HG03521 (cell line): ENCODE measurements around the gene ROPN1L.

Experiments used
- ATAC-seq: cut with Tn5 transposase; IDR thresholded peaks from one replicate; pipeline ENCODE4 v1.9.1; 2021; ENCODE audit warnings: mild to moderate bottlenecking, moderate library complexity; ENCODE audit not compliant: unreplicated experiment

ROPN1L gene

DNA sequence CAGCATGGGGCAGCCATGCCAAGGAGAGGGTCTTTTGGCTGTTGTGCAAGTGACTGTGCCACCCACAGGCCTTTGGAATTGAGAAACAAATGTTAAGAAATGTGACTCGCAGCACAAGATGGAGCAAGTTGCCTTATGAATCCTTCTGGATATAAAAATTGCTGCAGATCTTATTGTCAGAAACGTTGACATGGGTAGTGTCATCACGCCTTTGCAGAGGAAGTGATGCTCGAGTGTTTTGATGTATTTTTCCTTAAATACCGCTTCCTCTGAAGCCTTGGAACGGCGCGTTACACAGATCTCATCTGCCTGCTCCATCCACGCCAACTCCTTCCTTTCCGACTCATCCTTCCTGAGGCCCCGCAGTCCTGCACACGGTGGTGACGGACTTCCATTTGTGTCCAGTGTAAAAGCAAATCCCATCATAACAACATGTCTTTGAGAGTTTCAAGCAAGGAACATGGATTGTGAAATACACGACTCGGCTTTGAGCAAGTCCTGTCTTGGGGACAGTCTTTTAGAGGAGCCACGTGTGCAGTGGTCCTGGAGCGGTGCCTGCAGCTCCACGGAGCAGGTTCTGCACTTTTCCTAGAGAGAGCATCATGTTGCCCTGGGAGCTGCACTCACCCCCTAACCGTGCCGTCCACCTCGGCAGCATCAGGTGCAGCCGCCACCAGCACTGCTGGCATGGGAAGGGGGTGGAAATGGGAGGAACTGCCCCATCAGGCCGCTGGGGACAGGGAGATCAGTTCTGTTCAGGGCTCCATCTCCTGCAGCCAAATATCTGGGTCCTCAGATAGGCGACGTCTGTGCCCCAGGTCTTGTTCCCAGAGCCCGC is 15.1 kb downstream of the ROPN1L start:
- ATAC-seq = no peak

- no peak for ATAC-seq
These were observed 16.2 kb downstream of the ROPN1L start for GRCh38 chr5:10457682-10458574.

DNA sequence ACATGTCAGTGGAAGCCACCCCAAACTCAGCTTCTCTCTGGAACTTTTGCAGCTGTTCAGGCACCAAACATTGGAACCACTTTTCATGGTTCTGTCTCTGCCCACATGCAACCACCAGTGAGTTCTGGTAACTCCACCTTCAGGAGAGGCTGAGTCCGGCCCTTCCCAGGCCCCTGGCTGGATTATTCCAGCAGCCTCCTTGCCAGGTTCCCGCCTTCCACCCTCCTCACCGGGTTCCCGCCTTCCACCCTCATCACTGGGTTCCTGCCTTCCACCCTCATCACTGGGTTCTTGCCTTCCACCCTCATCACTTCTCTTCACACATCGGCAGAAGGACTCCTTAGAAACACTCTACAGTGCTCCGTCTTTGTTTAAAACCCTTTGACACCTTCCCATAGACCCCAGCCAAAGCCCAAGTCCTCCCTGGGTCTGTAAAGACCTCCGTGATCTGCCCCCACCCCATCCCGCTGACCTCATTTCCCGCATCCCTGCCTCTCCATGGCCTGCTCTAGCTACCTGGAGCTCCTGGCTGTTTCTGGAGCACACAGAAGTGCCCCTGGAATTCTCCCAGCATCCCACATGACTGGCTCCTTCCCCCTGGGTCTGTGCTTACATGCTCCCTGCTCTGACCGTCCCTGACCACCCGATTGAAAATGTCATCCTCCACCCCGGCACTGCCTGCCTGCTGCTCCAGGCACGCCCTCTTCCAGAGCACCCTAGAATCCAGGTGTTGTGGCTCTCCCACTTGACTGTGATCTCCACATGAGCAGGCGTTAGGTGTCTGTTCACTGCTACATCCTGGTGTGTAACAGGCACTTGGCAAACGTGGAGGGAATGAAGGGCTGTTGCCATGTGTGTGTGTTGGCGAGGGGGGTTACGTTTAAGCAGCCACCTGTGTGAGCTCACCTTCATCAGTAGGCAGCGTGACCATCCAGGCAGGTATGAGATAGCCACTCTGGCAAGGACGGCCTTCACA is 17.7 kb downstream of the ROPN1L start:
- ATAC-seq = no peak

GRCh38 chr5:10460252-10460906 is 18.7 kb downstream of the ROPN1L start:
- ATAC-seq = no peak

DNA sequence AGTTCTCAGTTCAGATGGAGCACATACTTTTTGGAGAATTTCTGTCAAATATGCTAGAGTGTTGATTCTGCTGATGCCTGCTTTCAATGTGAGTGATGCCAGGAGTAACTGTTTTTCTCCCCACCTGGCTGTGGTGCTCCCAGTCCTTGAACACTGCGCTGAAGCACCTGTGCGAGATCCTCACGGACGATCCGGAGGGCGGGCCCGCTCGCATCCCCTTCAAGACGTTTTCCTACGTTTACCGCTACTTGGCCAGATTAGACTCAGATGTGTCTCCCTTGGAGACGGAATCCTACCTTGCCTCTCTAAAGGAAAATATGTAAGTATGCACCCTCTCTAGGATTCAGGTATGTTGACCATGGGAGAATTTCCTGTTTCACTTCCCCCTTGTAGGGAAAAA is 19.4 kb downstream of the ROPN1L start:
- no peak for ATAC-seq

DNA sequence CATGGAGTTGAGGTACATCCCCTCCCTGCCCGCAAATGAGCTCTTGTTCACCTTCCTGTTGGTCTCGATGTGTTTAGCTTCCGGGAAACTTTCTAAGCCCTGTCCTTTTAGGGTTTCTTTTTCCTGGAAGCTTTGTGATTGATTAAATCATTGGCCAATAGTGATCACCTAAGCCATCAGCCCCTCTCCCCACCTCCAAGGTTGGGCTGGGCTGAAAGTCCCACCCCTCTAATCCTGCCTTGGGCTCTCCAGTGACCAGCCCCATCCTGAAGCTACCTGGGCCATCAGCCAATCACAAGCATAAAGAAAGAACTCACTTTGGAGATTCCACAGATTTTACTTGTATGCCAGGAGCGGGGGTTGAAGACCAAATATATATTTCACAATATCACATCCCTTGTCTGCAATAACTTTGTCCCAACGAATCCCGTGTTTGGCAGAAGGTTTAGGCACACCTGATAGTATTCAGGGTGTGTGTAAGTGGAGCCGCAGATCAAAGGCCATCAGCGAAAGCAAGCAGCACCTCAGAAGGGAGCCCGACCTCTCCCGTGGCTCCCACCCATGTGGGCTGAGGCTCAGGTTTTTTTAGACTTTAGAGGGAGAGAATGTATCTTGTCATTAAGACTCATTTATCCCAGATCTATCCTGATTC is 20.4 kb downstream of the ROPN1L start:
- no peak for ATAC-seq

DNA sequence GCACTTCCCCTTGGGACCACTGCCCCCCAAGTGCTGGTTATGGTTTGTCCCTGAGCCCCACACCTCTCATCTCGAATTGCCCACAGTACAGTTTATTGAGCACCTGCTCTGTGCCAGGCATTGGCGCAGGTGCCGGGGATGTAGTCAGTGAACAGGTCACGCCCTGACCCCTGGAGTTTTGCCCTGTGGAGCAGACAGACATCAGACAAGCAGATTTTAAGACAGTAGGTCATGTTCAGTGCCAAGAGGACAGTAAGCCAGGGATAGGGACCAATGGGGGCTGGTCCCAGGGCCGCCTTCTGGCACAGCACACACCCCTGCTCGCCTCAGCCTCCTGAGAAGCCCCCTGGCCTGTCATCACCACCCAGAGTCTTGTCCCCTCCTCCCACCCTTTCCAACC is 21.9 kb downstream of the ROPN1L start:
- no peak for ATAC-seq

- ATAC-seq = no peak
These were observed 22.5 kb downstream of the ROPN1L start for GRCh38 chr5:10464173-10464572.

DNA sequence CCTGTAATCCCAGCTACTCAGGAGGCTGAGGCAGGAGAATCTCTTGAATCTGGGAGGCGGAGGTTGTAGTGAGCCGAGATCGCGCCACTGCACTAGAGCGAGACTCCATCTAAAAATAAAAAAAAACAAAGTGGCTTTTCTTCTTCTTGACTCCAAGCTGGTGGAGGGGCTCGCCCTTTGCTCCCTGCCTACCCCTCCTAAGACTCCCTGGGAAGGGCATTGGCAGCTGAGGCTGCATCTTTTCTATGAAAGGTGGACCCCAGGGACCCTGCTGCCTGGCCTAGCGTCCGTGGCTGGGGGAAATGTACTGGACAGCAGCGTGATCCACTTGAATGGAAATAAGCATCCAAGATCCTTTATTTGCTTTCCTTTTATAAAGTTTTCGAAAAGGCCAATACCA is 24.0 kb downstream of the ROPN1L start:
- ATAC-seq = no peak

DNA sequence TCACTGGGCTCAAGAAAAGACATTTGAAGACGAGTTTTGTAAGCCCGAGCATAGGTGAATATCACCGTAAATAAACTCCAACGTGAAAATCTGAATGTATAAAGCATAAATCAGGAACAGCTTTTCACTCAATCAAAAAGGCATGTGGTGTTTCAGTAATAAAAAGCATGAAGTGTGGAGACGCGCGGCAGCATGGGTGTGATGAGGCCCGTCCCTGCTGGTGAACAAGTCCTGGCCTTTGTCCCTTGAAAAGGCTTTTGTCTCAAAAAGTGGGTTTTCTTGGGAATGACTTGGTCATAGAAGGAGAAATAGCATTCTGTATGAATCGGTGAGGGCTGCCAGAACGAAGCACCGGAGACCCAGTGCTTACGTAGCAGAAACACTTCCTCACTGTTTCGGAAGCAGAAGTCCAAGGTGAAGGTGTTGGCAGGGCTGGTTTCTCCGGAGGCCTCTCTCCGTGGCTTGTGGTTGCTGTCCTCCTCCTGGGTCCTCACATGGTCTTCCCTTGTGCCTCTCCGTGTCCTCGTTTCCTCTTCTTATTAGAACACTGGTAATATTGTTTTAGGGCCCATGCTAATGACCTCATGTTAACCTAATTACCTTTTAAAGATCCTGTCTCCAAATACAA is 24.9 kb downstream of the ROPN1L start:
- no peak for ATAC-seq

GRCh38 chr5:10467281-10468198 is 25.9 kb downstream of the ROPN1L start:
- ATAC-seq = no peak

- no peak for ATAC-seq
These were observed 26.6 kb downstream of the ROPN1L start for GRCh38 chr5:10468256-10468655.

DNA sequence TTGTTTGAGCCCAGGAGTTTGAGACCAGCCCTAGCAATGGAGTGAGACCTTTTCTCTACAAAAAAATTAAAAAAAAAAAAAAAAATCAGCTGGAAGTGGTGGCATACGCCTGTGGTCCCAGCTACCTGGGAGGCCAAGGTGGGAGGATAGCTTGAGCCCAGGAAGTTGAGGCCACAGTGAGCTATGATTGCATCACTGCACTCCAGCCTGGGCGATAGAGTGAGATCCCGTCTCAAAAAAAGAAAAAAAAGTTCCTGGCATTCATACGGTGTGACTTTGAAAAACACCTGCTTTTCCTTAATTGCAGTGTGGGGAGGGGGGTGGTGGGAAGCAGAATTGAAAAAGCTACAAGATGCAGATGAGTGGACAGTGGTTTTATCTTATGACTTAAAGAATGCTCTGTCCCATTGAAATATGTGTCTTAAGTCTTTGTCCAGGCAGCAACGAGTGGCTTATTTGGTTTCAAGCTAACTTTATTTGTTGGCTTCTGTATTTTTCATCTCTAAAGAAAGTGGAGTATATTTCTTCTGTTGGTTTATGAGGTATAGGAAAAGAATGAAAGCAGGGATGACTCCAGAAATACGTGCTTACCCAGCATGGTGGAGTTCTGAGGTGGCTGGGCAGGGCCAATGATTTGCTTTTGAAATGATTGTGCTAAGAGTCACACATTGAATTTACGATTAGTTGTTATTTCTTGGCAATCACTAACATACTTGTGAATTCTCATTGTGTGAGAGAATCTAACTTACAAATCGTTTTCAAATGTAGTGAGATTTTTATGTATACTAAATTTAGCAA is 27.8 kb downstream of the ROPN1L start:
- no peak for ATAC-seq

- ATAC-seq = no peak
These were observed 29.0 kb downstream of the ROPN1L start for GRCh38 chr5:10470669-10471068.

GRCh38 chr5:10471677-10472076 is 30.0 kb downstream of the ROPN1L start:
- no peak for ATAC-seq

DNA sequence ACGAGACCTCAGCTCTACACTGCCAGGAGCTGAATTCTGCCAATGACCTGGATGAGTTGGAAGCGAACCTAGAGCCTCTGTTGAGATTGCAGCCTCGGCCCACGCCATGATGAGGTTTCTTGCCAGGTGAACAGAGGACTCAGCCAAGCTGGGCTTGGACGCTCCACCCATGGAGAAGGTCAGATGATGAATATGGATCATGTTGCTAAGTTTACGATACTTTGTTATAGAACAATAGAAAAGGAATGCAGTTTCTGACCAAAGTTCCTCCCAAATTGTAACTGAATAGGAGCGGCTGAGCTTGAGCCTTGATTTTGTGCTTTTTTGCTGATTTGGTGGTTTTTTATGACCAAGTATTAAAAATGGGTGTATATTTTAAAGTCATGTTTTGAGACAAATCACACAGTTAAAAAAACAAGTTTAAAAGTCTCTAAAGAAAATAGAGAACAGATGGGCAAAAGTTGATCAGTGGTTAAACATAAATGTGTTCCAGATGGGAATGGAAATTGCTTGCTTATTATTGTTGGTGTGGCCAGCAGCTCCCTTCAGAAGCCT is 32.9 kb downstream of the ROPN1L start:
- ATAC-seq = no peak
